ENCODE data around the gene EPSTI1.

DNA sequence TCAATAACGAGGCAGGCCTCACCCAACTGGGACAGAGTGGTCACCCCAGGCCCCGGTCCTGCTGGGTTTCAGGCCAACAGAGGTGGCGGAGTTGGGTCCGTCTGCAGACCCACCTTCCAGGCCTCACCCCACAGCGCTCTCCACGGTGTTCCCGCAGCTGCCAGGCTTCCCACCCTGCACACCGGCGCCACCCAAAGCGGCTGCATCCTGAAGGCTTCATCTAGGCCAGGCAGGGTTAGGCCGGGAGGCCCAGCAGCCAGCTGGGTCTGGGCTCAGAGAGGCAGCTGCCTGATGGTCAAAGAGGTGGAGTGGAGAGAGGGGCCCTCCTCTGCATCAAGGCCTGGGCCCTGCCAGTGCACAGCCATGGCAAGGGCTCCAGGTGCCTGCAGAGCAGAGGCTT lies 44.1 kb downstream of the EPSTI1 start:
- TF ChIP-seq, protein P1, sequence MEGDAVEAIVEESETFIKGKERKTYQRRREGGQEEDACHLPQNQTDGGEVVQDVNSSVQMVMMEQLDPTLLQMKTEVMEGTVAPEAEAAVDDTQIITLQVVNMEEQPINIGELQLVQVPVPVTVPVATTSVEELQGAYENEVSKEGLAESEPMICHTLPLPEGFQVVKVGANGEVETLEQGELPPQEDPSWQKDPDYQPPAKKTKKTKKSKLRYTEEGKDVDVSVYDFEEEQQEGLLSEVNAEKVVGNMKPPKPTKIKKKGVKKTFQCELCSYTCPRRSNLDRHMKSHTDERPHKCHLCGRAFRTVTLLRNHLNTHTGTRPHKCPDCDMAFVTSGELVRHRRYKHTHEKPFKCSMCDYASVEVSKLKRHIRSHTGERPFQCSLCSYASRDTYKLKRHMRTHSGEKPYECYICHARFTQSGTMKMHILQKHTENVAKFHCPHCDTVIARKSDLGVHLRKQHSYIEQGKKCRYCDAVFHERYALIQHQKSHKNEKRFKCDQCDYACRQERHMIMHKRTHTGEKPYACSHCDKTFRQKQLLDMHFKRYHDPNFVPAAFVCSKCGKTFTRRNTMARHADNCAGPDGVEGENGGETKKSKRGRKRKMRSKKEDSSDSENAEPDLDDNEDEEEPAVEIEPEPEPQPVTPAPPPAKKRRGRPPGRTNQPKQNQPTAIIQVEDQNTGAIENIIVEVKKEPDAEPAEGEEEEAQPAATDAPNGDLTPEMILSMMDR (conservative IDR thresholded peaks at IDR 0.05 in 1 of 2, IDR thresholded peaks at IDR 0.05 in 1 of 2; ENCODE audit: extremely low read depth in 1 of 2, insufficient read depth in 1 of 2, low read depth in 1 of 2, low read length in 2 of 2) = no peak
- TF ChIP-seq EZH2 (IDR thresholded peaks at IDR 0.05; ENCODE audit: borderline replicate concordance, low read length) = no peak
